ENCODE measurements around the gene CCSER1.
"Not testable (repeated sequence)": the region's sequence is repeated elsewhere in the genome, so short reads cannot be mapped to it uniquely, and the experiment has no call there.

Gene CCSER1

DNA sequence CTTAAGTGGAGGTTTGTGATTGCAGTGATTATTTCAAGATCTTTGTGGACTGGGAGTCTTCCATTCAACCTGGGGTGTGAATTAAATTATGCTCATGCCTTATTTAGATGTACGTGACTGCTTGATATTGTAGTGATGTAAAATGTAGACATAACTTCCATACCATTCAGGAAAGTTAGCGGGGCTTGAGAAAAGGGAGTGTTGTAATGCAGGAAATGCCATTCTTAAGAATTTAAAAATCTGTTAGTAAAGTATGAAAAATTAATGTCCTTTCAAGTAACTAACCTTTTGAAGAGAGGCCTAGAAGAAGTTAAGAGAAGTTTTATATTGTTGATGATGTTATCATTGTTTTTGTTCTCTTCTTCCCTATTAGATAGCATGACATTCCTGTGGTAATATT is 318.2 kb downstream of the CCSER1 start:
- no peak for DNase-seq (ENCODE audit: low spot score)

DNA sequence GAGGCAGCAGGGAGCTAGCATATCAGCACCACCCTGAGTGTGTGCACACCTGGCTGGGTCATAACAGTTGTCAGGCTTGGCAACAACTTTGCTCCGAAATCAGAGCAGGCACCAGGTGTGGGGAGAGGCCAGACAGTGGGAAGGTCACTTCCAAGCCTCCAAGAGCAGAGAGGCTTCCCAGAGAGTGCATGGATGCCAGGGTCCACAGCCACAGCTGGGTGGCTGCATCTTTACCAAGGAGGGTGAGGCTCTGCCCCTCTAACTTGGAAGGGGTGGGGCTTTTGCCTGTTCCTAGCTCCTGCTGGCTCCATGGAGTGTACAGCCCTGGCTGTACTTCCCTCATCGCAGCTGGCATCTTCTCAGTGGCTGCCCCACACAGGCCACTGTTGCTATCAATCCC is 322.4 kb downstream of the CCSER1 start:
- no peak for DNase-seq (ENCODE audit: low spot score)

DNA sequence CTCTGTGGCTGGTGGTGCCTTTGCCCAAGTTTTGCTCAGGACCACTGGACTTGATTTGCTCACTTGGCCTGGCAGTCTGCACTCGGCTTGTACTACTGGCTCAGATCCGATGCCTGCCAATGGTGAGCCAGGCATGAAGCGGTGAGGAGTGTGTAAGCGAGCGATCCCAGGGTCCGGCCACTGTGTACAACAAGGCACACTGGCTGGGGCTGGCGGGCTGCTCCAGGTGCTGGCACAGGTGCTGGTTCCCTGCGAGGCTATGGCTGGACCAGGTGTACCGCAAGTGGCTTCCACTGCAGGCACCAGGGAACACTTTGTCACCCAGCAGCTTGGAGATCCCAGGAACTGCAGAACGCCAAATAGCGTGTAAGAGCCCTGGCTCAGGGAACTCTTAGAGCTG is 329.7 kb downstream of the CCSER1 start:
- DNase-seq (ENCODE audit: low spot score): no peak

DNA sequence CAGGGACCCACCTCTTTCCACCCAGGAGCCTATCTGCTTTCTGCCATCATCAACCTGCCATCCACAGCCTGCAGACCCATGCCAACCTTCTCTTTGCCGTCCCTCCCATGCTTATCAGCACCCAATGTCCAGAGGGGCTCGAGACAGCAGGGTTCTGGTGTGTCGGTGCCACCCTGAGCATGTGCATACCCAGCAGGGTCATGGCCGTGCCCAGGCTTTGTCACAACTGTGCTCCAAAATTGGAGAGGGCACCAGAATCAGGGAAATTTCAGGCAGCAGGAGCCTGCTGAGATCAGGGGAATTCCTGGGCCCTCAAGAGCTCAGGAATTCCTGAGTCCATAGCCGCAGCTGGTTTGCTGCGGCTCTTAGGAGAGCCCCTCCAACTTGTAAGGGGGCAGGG is 330.6 kb downstream of the CCSER1 start:
- DNase-seq (ENCODE audit: low spot score): no peak

DNA sequence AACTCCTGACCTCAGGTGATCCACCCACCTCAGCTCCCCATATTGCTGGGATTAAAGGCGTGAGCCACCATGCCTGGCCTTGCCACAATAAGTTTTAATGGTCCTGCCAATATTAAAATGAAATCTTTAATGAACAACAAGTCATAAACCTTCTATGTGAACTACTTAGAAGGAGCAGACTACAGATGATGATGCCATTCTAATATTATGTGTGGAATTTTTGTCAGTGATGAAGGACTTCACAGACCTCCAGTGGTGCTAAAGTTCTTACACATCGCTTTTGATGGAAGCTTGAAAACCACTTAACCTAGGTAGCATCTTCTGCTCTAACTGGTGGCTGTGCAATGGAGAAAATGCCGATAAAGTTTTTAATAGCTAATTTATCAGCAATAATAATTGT is 331.4 kb downstream of the CCSER1 start:
- no peak for DNase-seq (ENCODE audit: low spot score)

DNA sequence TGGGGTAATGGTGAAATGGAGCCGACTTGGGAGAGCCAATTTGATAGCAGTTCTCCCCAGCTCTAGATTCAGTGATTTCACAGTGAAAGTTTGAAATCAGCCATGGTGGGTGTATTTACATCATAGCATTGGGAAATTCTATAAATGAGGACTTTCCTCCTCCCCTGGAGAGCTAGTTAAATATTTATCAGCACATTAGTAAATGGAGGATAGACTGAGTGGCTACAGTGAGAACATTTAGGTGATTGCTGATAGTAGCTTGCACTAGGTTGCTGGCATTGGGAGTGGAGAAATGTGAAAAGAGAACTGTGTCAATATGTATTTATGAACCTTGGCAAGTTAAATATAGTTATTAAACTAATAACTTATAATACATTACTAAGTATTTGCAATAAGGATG is 347.3 kb downstream of the CCSER1 start:
- DNase-seq (ENCODE audit: low spot score): no peak

DNA sequence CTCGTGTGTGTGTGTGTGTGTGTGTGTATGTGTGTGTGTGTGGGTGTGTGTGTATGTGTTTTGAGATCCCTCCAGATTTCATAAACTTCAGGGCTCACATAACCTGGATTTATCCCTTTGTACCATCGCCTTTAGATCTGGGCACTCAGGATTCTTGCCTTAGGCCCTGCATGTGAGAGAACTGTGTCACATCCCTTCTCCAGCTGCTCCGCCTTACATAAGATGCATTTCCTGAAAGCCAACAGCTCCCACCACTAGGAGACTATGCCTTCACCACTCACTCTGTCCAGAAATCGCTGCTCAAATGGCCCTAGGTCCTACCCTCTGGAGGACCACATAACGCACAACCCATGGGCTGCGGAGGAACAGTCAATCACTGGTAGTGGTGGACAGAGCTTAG is 348.8 kb downstream of the CCSER1 start:
- DNase-seq (ENCODE audit: low spot score): no peak

DNA sequence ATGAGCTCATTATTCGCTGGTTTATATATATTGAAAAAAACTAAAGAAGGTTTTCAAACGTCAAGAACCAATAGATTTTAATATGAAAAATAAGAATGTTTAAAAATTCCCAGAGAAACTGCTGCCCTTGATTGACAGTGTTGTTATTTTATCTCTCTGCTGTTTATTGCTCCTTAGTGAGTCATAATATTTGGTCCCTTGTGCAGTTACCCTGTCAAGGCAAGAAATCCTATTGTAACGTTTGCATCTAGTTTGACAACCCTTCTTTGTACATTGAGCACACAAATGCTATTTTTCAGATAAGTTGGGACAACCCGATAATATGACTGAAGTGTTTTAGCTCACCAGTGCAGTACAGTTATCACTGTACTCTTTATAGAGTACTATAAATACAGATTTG is 349.4 kb downstream of the CCSER1 start:
- DNase-seq (ENCODE audit: low spot score): no peak

DNA sequence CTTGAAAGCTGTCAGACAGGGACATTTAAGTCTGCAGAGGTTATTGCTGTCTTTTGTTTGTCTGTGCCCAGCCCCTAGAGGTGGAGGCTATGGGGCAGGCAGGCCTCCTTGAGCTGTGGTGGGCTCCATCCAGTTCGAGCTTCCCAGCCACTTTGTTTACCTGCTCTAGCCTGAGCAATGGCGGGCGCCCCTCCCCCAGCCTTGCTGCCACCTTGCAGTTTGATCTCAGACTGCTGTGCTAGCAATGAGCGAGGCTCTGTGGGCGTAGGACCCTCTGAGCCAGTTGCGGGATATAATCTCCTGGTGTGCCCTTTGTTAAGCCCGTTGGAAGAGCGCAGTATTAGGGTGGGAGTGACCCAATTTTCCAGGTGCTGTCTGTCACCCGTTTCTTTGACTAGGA is 357.7 kb downstream of the CCSER1 start:
- DNase-seq (ENCODE audit: low spot score): not testable (repeated sequence)

DNA sequence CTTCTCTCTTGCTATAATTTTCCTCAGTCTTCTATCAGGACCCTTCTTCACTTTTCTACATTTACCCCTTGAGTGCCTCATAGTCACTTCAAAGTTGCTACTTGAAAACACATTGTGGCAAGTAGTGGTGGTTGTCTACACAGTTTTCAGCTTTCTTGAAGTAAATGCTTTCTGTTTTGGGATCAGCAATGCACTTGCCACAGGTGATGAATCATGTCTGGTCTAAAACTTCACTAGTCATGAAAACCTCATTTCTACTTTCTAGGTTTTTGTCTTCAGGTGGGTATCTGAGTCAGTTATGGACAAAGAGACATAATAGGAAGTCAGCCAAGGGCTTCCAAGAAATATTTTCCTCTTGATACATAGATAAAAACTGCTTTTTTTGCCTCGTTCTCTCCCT is 359.2 kb downstream of the CCSER1 start:
- DNase-seq (ENCODE audit: low spot score): no peak

DNA sequence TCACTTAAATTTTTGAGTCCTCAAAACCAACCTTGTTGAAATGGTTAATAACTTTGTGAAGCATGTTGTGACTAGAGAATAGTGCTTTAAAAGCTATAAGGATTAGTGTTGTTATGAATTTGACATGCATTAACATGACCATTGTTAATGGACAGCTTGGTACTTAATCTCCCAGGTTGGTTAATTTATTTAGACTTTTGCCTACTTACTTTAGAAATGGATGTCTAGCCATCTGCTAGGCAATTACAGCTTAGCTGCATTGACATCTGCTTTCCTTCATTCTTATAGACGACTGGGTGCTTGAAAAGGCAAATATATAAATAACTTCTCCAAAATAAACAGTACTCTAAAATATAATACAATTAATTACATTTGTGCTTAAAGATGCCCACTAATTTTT is 368.0 kb downstream of the CCSER1 start:
- DNase-seq (ENCODE audit: low spot score): peak; percentile 48

DNA sequence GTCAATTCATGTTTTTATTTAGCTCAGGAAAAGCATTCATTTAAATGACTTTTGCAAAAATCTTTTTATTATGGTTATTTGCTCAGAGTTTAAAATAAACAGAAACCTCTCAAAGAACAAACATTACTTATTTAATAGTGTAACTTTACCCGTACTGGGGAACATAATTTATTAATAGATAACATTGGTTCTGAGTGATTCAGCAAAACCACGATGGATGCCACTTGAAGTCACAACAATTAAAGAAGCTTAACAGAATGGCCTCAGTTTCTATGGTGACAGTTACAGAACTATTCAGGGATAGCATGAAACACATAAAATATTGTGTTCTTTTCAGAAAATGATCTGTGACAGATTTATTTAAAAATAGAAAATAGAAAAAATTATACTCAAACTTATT is 368.7 kb downstream of the CCSER1 start:
- DNase-seq (ENCODE audit: low spot score): no peak

DNA sequence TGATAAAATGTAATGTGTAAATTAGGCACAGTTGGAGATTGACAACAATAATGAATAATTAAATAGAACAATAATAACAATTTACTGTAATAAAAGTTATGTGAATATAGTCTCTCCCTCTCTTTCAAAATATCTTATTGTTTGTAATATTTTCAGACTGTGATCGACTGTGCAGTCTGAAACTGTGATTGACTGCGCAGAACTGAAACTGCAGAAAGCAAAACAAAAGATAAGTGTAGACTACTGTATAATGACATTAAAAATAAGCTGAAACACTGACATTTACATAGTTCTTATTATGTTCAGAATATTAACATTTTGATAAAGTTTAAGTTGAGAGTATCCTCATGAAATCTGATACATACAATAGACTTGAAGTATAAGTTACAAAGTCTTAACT is 371.0 kb downstream of the CCSER1 start:
- DNase-seq (ENCODE audit: low spot score): no peak

DNA sequence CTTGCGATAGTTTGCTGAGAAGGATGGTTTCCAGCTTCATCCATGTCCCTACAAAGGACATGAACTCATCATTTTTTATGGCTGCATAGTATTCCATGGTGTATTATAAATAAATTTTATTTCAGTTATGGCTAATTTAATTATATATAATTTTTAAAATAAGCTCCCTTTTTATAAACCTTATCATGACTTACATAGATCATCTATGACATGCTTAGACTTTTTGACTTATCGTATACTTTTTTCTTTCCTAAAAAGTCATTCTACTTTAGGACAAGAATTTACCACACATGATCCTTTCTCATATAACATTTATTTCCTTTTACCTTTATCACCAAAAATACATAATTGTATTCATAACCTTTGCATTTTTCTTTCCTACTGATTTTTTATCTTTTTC is 376.5 kb downstream of the CCSER1 start:
- no peak for DNase-seq (ENCODE audit: low spot score)

DNA sequence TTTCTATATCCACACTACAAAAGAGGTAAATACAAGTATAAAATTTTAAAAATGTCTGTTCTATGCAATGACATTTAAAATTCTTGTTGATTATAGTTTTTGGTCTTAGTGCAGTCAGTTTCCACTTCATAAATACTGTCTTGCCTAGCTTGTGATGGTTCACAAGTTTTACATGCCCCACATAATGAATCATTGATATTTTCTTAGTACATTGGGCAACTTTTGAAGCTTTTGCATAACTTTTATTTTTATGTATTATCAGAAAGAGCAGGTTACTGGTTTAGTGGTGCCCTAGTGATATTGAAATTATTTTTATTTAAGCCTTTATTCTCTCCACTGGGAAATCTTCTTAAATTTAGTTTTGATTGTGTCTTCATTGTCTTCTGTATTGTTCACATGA is 388.0 kb downstream of the CCSER1 start:
- no peak for DNase-seq (ENCODE audit: low spot score)

DNA sequence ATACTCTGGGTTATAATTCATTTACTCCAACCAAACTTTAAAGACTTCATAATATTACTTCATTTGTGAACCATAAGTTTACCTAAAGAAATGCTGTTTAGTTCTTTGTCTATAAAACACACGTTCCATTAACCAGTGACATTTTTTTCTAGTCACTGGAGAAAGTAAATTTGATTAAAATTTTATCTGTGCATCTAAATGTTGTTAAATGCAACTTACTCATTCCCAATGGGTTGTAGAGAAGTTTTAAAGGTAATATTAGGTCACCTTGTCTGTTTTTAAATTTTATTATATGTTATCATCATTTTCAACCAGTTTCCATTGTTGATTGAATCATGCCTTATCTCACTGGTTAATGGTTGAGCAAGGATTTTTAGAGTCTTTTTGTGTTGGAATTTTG is 401.4 kb downstream of the CCSER1 start:
- no peak for DNase-seq (ENCODE audit: low spot score)

DNA sequence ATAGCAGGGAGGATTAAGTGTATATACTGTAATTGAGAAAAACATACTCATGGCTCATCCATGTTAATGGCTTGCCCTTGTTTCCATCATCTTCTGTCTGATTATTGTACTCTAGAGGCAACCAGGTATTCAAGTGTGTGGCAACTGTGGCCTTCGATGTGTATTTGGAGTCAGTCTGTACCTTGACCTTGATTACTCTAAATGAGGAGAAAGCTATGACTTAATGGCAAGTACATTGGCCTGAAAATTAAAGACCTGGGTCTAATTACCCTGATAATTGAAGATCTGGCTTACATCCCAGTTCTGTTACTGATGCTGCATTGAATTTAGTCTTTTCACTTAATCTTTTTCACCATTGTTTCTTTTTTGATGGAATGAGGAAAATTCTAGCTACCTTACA is 409.2 kb downstream of the CCSER1 start:
- peak; percentile 35 for DNase-seq (ENCODE audit: low spot score)

DNA sequence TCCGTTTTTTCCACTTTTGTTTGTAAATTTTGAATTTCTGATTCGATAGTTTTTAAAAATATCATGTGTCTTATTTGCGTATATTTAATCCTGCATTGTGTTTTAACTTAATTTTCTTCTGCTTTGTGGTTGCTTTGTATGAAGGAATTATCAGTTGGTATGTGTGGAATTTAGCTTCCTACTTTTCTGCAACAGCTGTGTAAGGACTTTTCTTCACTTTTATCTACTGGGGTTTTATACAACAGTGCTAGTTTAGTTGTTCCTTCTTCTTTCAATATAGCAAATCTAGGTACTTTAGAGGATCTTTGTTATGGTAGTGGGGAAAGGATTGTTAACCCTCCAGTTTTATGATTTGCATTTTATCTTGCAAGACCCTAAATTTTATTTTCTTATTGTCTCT is 410.3 kb downstream of the CCSER1 start:
- DNase-seq (ENCODE audit: low spot score): no peak

DNA sequence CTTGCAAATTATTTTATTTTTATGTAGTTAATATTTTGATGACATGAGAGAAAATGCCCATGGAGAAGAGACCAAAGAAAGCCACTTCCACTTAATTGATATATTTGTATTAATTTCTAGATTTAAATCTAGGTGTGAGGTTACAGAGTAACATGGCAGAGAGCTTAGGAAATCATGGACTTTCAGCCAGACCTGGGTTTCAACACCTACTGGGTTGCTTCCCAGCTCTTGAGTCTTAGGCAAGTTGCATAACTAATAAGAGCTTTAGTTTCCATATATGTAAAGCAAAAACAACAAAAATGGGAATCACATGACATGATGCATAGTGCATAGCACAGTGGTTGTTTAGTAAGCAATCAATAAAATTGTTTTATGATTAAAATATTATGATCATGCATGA is 413.3 kb downstream of the CCSER1 start:
- DNase-seq (ENCODE audit: low spot score): no peak

DNA sequence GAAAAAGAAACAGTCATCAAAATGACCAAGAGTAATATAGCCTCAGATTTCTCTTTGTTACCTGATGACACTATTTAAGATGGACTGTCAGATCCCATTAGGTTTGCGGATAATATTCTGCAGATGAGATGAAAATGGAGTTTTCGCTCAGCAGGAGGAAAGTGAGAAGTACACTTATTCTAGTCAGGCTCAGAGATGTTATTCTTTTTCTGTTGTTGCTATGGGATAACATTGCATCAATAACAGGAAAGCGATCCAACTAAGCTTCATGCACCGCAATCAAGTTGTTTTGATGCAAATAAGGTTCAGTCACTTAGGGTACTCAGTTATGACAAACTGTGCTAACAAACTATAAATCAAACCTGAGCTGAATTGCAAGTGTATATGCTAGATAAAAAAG is 415.0 kb downstream of the CCSER1 start:
- DNase-seq (ENCODE audit: low spot score): no peak

DNA sequence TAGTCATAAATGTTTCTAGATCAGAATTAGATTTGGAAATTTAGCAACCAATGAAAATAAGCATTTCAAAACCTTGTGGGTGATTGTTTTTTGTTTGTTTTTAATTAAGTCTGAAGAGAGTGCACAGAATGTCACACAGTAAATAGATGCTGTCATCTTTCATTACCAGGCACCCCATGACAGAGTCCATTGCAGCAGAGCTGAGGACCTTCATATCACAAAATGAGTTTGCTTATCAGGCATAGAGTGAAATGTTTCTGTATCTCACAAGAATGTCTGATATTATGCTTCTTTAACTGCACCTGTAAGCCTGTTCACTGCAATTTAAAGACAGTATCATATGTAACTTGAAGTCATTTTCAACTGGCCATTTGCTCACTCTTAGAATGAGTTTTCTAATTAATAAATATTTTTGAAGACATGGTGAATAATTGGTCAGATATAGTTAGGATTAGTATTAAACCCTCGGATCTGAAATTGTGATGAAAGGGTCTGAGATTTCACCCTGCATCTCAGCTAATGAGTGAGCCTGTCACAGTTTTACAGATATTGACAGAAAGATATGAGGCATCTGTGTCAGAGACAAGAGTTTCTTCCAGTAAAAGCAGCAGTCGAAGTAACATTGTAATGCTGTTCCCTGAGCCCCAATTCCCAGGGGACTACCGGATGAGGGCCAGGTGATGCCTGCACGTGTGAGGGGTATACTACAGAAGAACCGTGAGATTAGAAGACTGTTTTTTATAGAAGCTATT is 416.4 kb downstream of the CCSER1 start:
- DNase-seq (ENCODE audit: low spot score): no peak

DNA sequence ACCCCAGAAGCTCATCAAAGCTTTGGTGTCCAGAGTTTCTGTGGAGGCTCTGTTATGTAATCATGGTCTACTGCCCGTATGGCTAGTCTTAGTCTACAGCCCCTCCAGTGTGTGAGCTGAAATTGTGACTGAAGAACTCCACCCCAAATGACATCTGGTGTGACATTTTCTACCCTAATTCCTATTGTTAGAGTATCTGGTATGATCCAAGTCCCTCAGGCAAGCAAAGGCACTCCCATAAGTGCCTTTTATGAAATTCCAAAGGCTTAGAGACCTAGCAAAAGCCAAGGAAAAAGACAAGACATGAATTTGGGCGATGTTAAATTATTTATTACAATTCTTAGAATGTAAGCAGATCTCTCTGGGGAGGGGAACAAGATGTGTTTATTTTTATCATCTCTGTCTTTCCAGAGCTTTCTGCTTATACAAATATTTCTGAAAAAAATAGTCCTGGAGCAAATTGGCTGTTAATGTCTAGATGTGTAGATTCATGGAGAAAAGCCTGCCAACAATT is 417.4 kb downstream of the CCSER1 start:
- DNase-seq (ENCODE audit: low spot score): no peak

DNA sequence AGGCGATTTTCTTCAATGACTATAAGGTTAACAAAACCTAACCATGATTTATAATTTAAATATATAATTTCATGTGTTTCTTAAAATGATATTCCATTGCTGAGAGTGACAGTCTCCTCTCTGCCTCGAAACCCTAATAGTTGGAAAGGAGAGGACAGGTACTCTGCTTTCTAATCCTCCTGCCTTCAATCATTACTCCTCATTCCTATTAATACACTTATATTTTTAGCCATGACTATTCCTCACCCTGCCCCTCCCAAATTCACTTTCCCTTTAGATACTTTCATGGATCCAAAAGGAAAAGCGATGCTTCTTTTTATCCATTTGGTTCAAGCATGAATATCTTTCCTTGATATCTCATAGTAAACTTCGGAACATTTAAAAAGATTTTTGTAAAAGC is 418.2 kb downstream of the CCSER1 start:
- DNase-seq (ENCODE audit: low spot score): no peak

DNA sequence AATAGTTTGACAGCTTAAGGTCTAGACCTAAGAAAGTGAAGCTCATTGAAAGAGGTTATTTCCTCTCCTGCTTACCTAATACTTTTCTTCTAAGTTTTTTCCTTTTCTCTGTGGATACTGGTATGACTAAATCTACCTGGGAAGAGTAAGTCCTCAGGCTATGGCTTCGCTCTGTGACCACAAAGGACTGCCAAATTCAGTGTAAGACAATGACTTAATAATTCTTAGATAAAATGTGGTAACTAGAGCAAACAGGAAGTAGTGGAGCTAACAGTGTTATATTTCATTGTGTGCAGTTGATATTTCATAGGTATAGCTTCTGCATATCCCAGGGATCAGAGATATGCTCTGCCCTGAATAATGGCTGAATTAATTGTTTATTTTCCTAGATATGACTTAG is 418.9 kb downstream of the CCSER1 start:
- no peak for DNase-seq (ENCODE audit: low spot score)
